HEK293 (cell line): Measurements from ENCODE around the gene SULT1A2.

Source experiments
- CTCF ChIA-PET: fragments of 350-600 bp; formaldehyde crosslinking; extraction: SDS; loops from one replicate; lab custom pipeline; 2021; ENCODE audit warnings: antibody characterized with exemption; lab: Yijun Ruan, JAX
- POLR2A ChIA-PET: fragments of 300-600 bp; formaldehyde crosslinking; extraction: SDS; loops from one replicate; lab custom pipeline; 2020; ENCODE audit warnings: antibody characterized with exemption, inconsistent platforms; lab: Yijun Ruan, JAX
- H3K27ac ChIP-seq: fragments of 200-500 bp; sonication (Bioruptor generic); 2 replicates; pipeline ENCODE4 v1.5.1; 2014; ENCODE audit warnings: low read depth, low read length, control low read depth, inconsistent platforms; ENCODE audit errors: extremely low read depth
- H3K36me3 ChIP-seq, 2 experiments: fragments of 200-500 bp in 1 of 2; sonication (Bioruptor generic) in 1 of 2; 1 replicate in 1 of 2; 2 replicates in 1 of 2; pipeline ENCODE4 v1.5.1; 2014 to 2017; ENCODE audit warnings: inconsistent platforms in 2 of 2, low read length in 2 of 2; ENCODE audit not compliant: control insufficient read depth in 2 of 2, insufficient read depth in 1 of 2
- H3K4me1 ChIP-seq: fragments of 200-500 bp; sonication (Bioruptor generic); 2 replicates; pipeline ENCODE4 v1.5.1; 2014; ENCODE audit warnings: mild to moderate bottlenecking, low read length, inconsistent platforms; ENCODE audit not compliant: control insufficient read depth, insufficient read depth
- H3K4me3 ChIP-seq: 2 replicates; pipeline ENCODE4 v1.5.1; 2011; ENCODE audit warnings: low read depth, mild to moderate bottlenecking, control low read depth, low read length, moderate library complexity
- H3K9me3 ChIP-seq: fragments of 200-500 bp; sonication (Bioruptor generic); 2 replicates; pipeline ENCODE4 v1.5.1; 2014; ENCODE audit warnings: low read depth, low read length, inconsistent platforms; ENCODE audit not compliant: control insufficient read depth, insufficient read depth
- YY2 ChIP-seq: fragments of 450-650 bp; formaldehyde crosslinking; IDR thresholded peaks from 2 replicates; pipeline ENCODE4 v1.5.1; 2016; ENCODE audit warnings: missing biosample characterization, missing genetic modification characterization
- ZBTB17 ChIP-seq: fragments of 450-650 bp; formaldehyde crosslinking; IDR thresholded peaks from 2 replicates; pipeline ENCODE4 v1.5.1; 2016; ENCODE audit warnings: missing biosample characterization, missing genetic modification characterization
- ZNF146 ChIP-seq: fragments of 450-650 bp; formaldehyde crosslinking; IDR thresholded peaks from 2 replicates; pipeline ENCODE4 v1.5.1; 2016; ENCODE audit warnings: missing biosample characterization, missing genetic modification characterization
- ZNF157 ChIP-seq: fragments of 450-650 bp; formaldehyde crosslinking; IDR thresholded peaks from 2 replicates; pipeline ENCODE4 v1.5.1; 2016; ENCODE audit warnings: missing biosample characterization, missing genetic modification characterization
- ZNF16 ChIP-seq: fragments of 450-650 bp; formaldehyde crosslinking; IDR thresholded peaks from 2 replicates; pipeline ENCODE4 v1.5.1; 2016; ENCODE audit warnings: low read depth, missing biosample characterization, missing genetic modification characterization
- ZNF175 ChIP-seq: fragments of 450-650 bp; formaldehyde crosslinking; IDR thresholded peaks from 2 replicates; pipeline ENCODE4 v1.5.1; 2016; ENCODE audit warnings: missing biosample characterization, missing genetic modification characterization
- ZNF184 ChIP-seq: fragments of 450-650 bp; IDR thresholded peaks from 2 replicates; pipeline ENCODE4 v1.5.1; 2018; ENCODE audit warnings: missing biosample characterization, mild to moderate bottlenecking, missing genetic modification characterization
- ZNF239 ChIP-seq: fragments of 450-650 bp; formaldehyde crosslinking; IDR thresholded peaks from 2 replicates; pipeline ENCODE4 v1.5.1; 2016; ENCODE audit warnings: missing biosample characterization, missing genetic modification characterization
- ZNF280C ChIP-seq: fragments of 450-650 bp; formaldehyde crosslinking; IDR thresholded peaks from 2 replicates; pipeline ENCODE4 v1.5.1; 2016; ENCODE audit warnings: missing biosample characterization, missing genetic modification characterization
- ZNF37A ChIP-seq: fragments of 450-650 bp; IDR thresholded peaks from 2 replicates; pipeline ENCODE4 v1.5.1; 2018; ENCODE audit warnings: missing biosample characterization, missing genetic modification characterization
- ZNF391 ChIP-seq: fragments of 450-650 bp; formaldehyde crosslinking; IDR thresholded peaks from 2 replicates; pipeline ENCODE4 v1.5.1; 2016; ENCODE audit warnings: low read depth, missing biosample characterization, missing genetic modification characterization, borderline replicate concordance
- ZNF501 ChIP-seq: fragments of 450-650 bp; formaldehyde crosslinking; IDR thresholded peaks from 2 replicates; pipeline ENCODE4 v1.5.1; 2016; ENCODE audit warnings: missing biosample characterization, missing genetic modification characterization
- ZNF514 ChIP-seq: fragments of 450-650 bp; formaldehyde crosslinking; IDR thresholded peaks from 2 replicates; pipeline ENCODE4 v1.5.1; 2016; ENCODE audit warnings: missing biosample characterization, missing genetic modification characterization
- ZNF518A ChIP-seq: fragments of 450-650 bp; formaldehyde crosslinking; conservative IDR thresholded peaks from 2 replicates; pipeline ENCODE4 v1.5.1; 2016; ENCODE audit warnings: low read depth, missing biosample characterization, missing genetic modification characterization
- ZNF623 ChIP-seq: fragments of 450-650 bp; formaldehyde crosslinking; IDR thresholded peaks from 2 replicates; pipeline ENCODE4 v1.5.1; 2016; ENCODE audit warnings: missing biosample characterization, missing genetic modification characterization
- ZNF830 ChIP-seq: fragments of 450-650 bp; IDR thresholded peaks from 2 replicates; pipeline ENCODE4 v1.5.0; 2018; ENCODE audit warnings: missing biosample characterization, missing genetic modification characterization, low read depth, mild to moderate bottlenecking, moderate library complexity
- ZSCAN16 ChIP-seq: fragments of 450-650 bp; formaldehyde crosslinking; IDR thresholded peaks from 2 replicates; pipeline ENCODE4 v1.5.1; 2016; ENCODE audit warnings: missing biosample characterization, missing genetic modification characterization
- TF ChIP-seq, protein P1 (sequence below): fragments of 450-650 bp; formaldehyde crosslinking; IDR thresholded peaks from 2 replicates; pipeline ENCODE4 v1.5.1; 2016; ENCODE audit warnings: missing biosample characterization, missing genetic modification characterization
- TF ChIP-seq, protein P2 (sequence below): fragments of 450-650 bp; formaldehyde crosslinking; IDR thresholded peaks from 2 replicates; pipeline ENCODE4 v1.5.1; 2016; ENCODE audit warnings: missing biosample characterization, missing genetic modification characterization
- TF ChIP-seq, protein P3 (sequence below): fragments of 450-650 bp; formaldehyde crosslinking; IDR thresholded peaks from 2 replicates; pipeline ENCODE4 v1.5.1; 2016; ENCODE audit warnings: missing biosample characterization, missing genetic modification characterization

SULT1A2 gene

GRCh38 chr16:28591355-28591754, 5.5 kb downstream of the SULT1A2 start (continued):
- TF ChIP-seq, protein P1, sequence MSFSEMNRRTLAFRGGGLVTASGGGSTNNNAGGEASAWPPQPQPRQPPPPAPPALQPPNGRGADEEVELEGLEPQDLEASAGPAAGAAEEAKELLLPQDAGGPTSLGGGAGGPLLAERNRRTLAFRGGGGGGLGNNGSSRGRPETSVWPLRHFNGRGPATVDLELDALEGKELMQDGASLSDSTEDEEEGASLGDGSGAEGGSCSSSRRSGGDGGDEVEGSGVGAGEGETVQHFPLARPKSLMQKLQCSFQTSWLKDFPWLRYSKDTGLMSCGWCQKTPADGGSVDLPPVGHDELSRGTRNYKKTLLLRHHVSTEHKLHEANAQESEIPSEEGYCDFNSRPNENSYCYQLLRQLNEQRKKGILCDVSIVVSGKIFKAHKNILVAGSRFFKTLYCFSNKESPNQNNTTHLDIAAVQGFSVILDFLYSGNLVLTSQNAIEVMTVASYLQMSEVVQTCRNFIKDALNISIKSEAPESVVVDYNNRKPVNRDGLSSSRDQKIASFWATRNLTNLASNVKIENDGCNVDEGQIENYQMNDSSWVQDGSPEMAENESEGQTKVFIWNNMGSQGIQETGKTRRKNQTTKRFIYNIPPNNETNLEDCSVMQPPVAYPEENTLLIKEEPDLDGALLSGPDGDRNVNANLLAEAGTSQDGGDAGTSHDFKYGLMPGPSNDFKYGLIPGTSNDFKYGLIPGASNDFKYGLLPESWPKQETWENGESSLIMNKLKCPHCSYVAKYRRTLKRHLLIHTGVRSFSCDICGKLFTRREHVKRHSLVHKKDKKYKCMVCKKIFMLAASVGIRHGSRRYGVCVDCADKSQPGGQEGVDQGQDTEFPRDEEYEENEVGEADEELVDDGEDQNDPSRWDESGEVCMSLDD (tag by site-specific recombination): no peak

DNA sequence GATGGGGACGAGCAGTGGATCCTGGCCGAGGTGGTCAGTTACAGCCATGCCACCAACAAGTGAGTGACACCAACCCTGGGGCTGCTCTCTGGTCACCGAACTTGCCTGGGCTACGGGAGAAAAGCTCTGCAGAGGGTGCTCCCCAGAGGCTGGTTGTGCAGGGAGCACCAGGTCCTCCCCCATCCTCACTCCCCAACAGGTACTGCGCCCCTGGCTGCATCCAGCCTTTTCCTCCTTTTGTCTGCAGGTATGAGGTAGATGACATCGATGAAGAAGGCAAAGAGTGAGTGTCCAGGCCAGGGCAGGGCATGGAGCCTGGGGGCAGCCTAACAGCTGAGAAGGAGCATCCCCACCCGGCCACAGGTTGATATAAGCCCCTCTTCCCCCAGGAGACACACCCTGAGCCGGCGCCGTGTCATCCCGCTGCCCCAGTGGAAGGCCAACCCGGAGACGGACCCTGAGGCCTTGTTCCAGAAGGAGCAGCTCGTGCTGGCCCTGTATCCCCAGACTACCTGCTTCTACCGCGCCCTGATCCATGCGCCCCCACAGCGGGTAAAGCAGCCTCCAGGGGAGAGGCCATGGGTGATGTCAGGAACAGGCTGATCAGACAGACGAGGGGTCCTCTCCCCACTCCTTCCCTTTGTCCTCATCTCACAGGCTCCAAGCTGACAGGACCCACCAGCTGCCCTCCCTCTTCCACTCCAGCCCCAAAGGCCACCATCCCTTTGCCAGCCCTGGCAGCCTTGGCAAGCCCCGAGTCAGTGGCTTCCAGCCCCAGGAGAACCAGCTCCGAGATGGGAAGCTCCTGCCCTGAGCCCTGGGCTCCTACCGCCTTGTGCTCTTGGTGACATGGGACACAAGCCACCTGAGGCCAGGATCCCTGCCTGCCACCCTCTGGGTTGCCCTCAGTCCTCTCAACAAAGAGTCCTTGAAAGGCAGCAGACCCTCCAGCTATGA, 6.2 kb downstream of the SULT1A2 start:
- Histone ChIP-seq H3K9me3 (no peaks in the 10 kb centered on the region), H3K4me1 (no peaks in the 10 kb centered on the region), H3K27ac (no peak overlapping the region), H3K4me3 (no peak overlapping the region), H3K36me3 (peaks cover 0 to 33% of the 10 kb centered on the region in 2 experiments; a peak in 2 of 3 replicates)
- POLR2A ChIA-PET: interaction anchor here (0.6 kb wide), 1 partner anchor 19 kb away, joined by 3 read pairs; the partner anchor contains the start of gene SULT1A1
- CTCF ChIA-PET: interaction anchor here (0.6 kb wide), 1 partner anchor 312 kb away, joined by 3 read pairs; no protein-coding TSS in a partner anchor
- TF ChIP-seq ZNF280C (tag by site-specific recombination) (no peak), ZNF830 (tag by site-specific recombination) (no peak), ZNF16 (tag by site-specific recombination) (no peak), ZNF391 (tag by site-specific recombination) (no peak), ZNF146 (tag by site-specific recombination) (no peak), ZNF157 (no peak), ZNF623 (tag by site-specific recombination) (no peak), ZNF518A (tag by site-specific recombination) (no peak), YY2 (tag by site-specific recombination) (no peak), ZNF514 (no peak), ZNF501 (tag by site-specific recombination) (no peak), ZSCAN16 (tag by site-specific recombination) (no peak), ZNF184 (no peak), ZNF239 (tag by site-specific recombination) (no peak), ZNF175 (tag by site-specific recombination) (no peak), ZNF37A (no peak), ZBTB17 (tag by site-specific recombination) (no peak)
- TF ChIP-seq, protein P2, sequence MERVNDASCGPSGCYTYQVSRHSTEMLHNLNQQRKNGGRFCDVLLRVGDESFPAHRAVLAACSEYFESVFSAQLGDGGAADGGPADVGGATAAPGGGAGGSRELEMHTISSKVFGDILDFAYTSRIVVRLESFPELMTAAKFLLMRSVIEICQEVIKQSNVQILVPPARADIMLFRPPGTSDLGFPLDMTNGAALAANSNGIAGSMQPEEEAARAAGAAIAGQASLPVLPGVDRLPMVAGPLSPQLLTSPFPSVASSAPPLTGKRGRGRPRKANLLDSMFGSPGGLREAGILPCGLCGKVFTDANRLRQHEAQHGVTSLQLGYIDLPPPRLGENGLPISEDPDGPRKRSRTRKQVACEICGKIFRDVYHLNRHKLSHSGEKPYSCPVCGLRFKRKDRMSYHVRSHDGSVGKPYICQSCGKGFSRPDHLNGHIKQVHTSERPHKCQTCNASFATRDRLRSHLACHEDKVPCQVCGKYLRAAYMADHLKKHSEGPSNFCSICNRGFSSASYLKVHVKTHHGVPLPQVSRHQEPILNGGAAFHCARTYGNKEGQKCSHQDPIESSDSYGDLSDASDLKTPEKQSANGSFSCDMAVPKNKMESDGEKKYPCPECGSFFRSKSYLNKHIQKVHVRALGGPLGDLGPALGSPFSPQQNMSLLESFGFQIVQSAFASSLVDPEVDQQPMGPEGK (tag by site-specific recombination): no peak
- TF ChIP-seq, protein P3, sequence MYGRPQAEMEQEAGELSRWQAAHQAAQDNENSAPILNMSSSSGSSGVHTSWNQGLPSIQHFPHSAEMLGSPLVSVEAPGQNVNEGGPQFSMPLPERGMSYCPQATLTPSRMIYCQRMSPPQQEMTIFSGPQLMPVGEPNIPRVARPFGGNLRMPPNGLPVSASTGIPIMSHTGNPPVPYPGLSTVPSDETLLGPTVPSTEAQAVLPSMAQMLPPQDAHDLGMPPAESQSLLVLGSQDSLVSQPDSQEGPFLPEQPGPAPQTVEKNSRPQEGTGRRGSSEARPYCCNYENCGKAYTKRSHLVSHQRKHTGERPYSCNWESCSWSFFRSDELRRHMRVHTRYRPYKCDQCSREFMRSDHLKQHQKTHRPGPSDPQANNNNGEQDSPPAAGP (tag by site-specific recombination): no peak
